GM23248 (cell line): ENCODE results near the gene KCTD2.

Experiments used
- EZH2 ChIP-seq: fragments of 200-600 bp; sonication (generic); IDR thresholded peaks from 2 replicates; pipeline ENCODE4 v1.6.1; 2018; ENCODE audit warnings: antibody characterized with exemption, mild to moderate bottlenecking; ENCODE audit not compliant: insufficient read depth, poor library complexity, severe bottlenecking
- EZH2phosphoT487 ChIP-seq: fragments of 200-600 bp; sonication (generic); IDR thresholded peaks from 2 replicates; pipeline ENCODE4 v1.6.1; 2018; ENCODE audit warnings: antibody characterized with exemption, moderate library complexity, mild to moderate bottlenecking, low read depth; ENCODE audit not compliant: insufficient read depth

DNA sequence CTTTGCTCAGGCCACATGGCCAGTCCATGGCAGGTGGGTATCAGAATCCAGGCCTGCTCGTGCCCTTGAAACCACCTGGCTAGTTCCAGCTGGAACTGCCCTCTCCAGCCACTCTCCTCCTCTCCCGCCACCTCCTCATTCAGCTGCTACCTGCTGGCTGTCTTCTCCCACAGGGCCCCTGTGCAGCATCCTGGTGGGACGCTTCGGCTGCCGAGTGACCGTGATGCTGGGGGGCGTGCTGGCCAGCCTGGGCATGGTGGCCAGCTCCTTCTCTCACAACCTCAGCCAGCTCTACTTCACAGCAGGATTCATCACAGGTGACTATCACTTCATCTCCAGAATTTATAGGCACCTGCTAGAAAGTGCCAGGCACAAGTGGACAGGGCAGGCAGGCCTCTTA lies 50.8 kb downstream of the KCTD2 start:
- TF ChIP-seq EZH2 (no peak), EZH2phosphoT487 (no peak)
